Measurements from ENCODE around the gene ARNT2.

- TF ChIP-seq CTCF (IDR thresholded peaks at IDR 0.05; ENCODE audit: low read length) (no peak), EZH2 (IDR thresholded peaks at IDR 0.05; ENCODE audit: borderline replicate concordance, low read length) (no peak)
Measured at GRCh38 chr15:80449825-80450224, 45.6 kb downstream of the ARNT2 start.

Data from OCI-LY1 (cell line).